T-helper 1 cell treated with Interleukin-12 subunit alpha and Interleukin-12 subunit beta and Interleukin-4 antibody, amounts not matched to agents 30 μg/mL and 1 μg/mL, for 36 hours (primary cell): ENCODE data around the gene CXCL14.
"Not testable (repeated sequence)": the region's sequence is repeated elsewhere in the genome, so short reads cannot be mapped to it uniquely, and the experiment has no call there.

Source experiments
- H3K27ac Mint-ChIP-seq: one replicate; pipeline ENCODE4 v1.8.0; 2021; ENCODE audit warnings: mild to moderate bottlenecking, mixed read lengths
- H3K27me3 Mint-ChIP-seq: one replicate; pipeline ENCODE4 v1.8.0; 2021; ENCODE audit warnings: low read depth, mixed read lengths
- H3K36me3 Mint-ChIP-seq: one replicate; pipeline ENCODE4 v1.8.0; 2021; ENCODE audit warnings: low read depth, mixed read lengths
- H3K4me1 Mint-ChIP-seq: one replicate; pipeline ENCODE4 v1.8.0; 2021; ENCODE audit warnings: low read depth, mixed read lengths
- H3K4me3 Mint-ChIP-seq: one replicate; pipeline ENCODE4 v1.8.0; 2021; ENCODE audit warnings: mild to moderate bottlenecking, moderate library complexity, mixed read lengths
- H3K9me3 Mint-ChIP-seq: one replicate; pipeline ENCODE4 v1.8.0; 2021; ENCODE audit warnings: mixed read lengths

Gene CXCL14

DNA sequence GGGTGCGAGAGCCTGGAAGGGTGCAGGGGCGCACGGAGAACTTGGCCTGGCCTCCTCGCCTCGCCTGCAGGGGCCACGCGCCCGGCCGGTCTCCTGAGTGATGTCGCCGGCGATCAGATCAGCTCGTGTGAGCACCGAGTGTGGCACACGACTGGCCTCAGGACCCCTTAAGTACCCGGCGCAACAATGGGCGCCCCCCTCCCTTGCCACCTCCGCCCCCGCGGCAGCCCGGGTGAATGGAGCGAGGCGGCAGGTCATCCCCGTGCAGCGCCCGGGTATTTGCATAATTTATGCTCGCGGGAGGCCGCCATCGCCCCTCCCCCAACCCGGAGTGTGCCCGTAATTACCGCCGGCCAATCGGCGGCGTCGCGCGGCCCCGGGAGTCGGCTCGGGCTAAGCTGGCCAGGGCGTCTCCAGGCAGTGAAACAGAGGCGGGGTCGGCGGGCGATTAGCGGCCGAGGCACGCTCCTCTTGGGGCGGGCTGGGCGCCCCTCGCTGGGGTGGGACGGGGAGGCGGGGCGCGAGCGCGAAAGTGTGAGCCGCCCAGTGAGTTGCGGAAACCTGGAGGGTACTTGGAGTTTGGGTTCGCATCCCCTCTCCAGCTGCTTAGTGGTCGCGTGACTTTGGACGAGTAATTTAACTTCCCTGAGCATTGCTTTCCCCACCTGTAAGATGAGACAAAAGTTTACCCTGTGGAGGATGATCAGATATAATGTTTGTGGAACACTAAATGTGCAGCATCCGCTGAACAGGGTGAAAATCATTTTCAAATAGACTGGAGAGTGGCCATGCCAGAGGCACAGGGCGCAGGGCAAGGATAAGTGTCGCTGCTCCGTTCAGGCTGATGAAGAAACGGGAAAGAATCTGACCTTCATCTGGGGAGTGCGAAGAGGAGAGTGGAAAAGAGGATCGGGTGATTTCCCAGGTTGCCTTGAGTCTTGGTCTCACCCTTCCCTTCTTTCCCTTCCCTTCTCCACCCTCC lies 42.7 kb downstream of the CXCL14 start, which contains the start of gene NEUROG1:
Gene NEUROG1, minus strand, starts transcription at position 145 of the 982 bp plus-strand sequence. CDS start 274 bp downstream, outside the sequence.
- peaks cover 85% of the 10 kb centered on the region for H3K27me3 Mint-ChIP-seq
- no peak within 1 kb of the TSS for H3K27ac Mint-ChIP-seq
- no peaks in the 10 kb centered on the region for H3K36me3 Mint-ChIP-seq
- H3K4me1 Mint-ChIP-seq: peaks cover 4% of the 10 kb centered on the region
- no peaks in the 10 kb centered on the region for H3K9me3 Mint-ChIP-seq
- H3K4me3 Mint-ChIP-seq: no peak within 1 kb of the TSS

DNA sequence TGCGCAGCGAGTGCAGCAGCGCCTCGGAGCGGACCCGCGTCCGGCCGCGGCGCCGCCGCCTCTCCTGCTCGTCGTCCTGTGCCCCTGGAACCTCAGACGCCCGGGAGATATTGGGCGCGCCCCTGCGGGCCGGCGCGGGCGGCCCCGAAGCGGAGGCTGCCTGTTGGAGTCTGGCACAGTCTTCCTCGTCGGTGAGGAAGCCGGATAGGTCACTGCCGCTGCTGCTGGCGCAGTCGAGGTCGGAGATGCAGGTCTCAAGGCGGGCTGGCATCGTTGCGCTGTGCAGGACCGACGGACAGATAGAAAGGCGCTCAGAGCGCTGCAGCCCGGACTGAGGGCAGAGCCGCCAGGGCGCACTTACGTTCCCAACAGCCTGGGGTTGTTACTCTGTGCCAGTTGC lies 43.4 kb downstream of the CXCL14 start:
- H3K36me3 Mint-ChIP-seq: no peaks in the 10 kb centered on the region
- H3K27ac Mint-ChIP-seq: no peak overlapping the region
- H3K4me1 Mint-ChIP-seq: peaks cover 4% of the 10 kb centered on the region
- peaks cover 85% of the 10 kb centered on the region for H3K27me3 Mint-ChIP-seq
- H3K9me3 Mint-ChIP-seq: no peaks in the 10 kb centered on the region
- no peak overlapping the region for H3K4me3 Mint-ChIP-seq

GRCh38 chr5:135534609-135535419 lies 44.0 kb downstream of the CXCL14 start:
- Mint-ChIP-seq H3K9me3 (no peaks in the 10 kb centered on the region), H3K4me1 (peaks cover 4% of the 10 kb centered on the region), H3K27ac (peak overlapping the region; percentile 65), H3K36me3 (no peaks in the 10 kb centered on the region), H3K27me3 (peaks cover 86% of the 10 kb centered on the region), H3K4me3 (no peak overlapping the region)

DNA sequence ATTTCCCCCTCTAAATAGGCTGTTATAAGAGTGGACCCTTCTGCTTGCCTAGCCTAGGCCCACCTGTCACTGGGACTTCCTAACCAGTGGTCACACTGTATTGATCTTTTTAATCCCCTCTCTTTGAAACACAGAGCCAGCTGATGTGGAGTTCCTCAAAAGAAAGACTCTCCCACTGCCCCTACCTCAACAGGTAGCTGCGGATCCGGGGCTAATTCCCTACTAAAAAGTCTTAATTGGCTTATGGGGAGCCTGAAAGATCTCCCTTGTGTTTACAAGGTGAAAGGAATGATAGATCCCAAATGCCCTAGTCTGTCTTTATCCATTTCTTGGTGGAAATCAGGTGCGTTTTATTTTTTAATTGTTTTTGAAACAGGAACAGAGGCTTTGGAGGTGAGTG lies 45.0 kb downstream of the CXCL14 start:
- Mint-ChIP-seq H3K4me1 (peaks cover 4% of the 10 kb centered on the region), H3K36me3 (no peaks in the 10 kb centered on the region), H3K4me3 (no peak overlapping the region), H3K9me3 (no peaks in the 10 kb centered on the region), H3K27ac (no peak overlapping the region), H3K27me3 (peaks cover 76% of the 10 kb centered on the region)

- no peak overlapping the region for H3K4me3 Mint-ChIP-seq
- peaks cover 72% of the 10 kb centered on the region for H3K27me3 Mint-ChIP-seq
- no peaks in the 10 kb centered on the region for H3K36me3 Mint-ChIP-seq
- no peaks in the 10 kb centered on the region for H3K9me3 Mint-ChIP-seq
- no peak overlapping the region for H3K27ac Mint-ChIP-seq
- peaks cover 4% of the 10 kb centered on the region for H3K4me1 Mint-ChIP-seq
Observed at GRCh38 chr5:135533334-135533733, 45.5 kb downstream of the CXCL14 start.

DNA sequence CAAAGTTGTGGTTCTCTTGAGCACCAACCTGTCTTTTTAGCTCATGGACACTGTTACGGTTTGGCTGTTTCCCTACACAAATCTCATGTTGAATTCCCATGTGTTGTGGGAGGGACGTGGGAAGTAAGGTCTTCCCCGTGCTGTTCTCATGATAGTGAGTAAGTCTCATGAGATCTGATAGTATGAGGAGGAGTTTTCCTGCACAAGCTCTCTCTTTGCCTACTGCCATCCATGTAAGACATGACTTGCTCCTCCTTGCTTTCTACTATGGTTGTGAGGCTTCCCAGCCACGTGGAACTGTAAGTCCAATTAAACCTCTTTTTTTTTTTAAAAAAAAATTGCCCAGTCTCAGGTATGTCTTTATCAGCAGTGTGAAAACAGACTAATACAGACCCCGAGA lies 49.2 kb downstream of the CXCL14 start:
- H3K4me1 Mint-ChIP-seq, H3K27ac Mint-ChIP-seq, H3K36me3 Mint-ChIP-seq, H3K9me3 Mint-ChIP-seq, H3K4me3 Mint-ChIP-seq: not testable (repeated sequence)
- H3K27me3 Mint-ChIP-seq: peaks cover 68% of the 10 kb centered on the region

DNA sequence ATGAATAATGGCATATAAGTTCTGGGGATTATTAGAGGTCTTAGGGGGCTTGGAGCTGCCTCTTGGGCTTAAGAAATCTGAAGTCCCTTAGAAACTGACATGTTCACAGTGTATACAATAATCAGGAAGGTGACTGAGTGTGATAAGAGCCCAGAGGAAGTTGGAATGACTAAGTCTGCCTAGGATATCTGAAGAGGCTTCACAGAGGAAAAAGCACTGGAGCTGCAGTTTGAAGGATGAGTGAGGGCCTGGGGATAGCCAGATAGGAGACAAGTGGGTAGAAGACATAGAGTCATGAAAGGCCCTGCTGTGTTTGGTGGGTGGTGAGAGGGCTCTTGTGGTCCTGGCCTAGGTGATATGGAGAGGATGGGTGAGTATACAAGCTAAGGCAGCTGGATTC lies 51.9 kb downstream of the CXCL14 start:
- H3K27me3 Mint-ChIP-seq: peaks cover 45% of the 10 kb centered on the region
- no peak overlapping the region for H3K27ac Mint-ChIP-seq
- H3K9me3 Mint-ChIP-seq: peaks cover 2% of the 10 kb centered on the region
- H3K4me3 Mint-ChIP-seq: no peak overlapping the region
- H3K4me1 Mint-ChIP-seq: no peaks in the 10 kb centered on the region
- no peaks in the 10 kb centered on the region for H3K36me3 Mint-ChIP-seq

DNA sequence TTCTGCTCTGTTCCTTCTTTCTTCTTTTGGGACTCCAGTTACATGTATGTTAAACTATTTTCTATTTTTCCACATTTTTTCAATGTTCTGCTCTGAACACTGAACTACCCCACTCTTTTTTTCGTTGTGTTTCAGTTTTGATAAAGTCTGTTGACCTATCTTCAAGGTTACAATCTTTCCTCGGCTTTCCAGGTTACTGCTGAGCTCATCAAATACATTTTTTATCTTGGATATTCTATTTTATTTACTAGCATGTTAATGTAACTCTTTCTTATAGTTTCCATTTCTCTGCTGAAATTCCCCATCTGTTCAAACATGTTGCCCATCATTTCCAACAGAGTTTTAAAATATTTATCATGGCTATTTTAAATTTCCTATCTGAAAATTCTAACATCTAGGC lies 56.8 kb downstream of the CXCL14 start:
- peaks cover 47% of the 10 kb centered on the region for H3K27me3 Mint-ChIP-seq
- H3K36me3 Mint-ChIP-seq: no peaks in the 10 kb centered on the region
- no peak overlapping the region for H3K4me3 Mint-ChIP-seq
- H3K27ac Mint-ChIP-seq: no peak overlapping the region
- peaks cover 3% of the 10 kb centered on the region for H3K9me3 Mint-ChIP-seq
- H3K4me1 Mint-ChIP-seq: no peaks in the 10 kb centered on the region
